ENCODE data around the gene ADAMTS18.

DNA sequence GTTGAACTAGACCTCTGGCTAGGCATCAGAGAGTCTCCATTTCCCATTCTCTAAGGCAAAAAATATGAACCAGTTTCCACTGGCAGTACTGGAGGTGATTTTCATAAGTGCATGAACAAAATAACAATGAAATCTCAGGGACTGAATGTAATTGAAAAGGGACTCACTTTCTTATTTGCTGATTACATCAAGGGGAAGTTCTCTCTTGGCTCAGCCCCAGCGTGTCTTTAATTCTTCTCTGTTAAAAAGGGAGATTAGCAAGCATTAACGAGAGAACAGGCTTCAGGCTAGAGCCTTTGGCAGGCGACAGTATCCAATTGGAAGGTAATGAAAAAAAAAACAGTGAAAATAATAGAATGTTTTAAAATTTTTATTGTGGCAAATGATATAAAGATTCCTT is 34.0 kb upstream of the ADAMTS18 start:
- no peak for TF ChIP-seq EZH2 (IDR thresholded peaks at IDR 0.05; ENCODE audit: borderline replicate concordance, low read depth, low read length, severe bottlenecking)
- TF ChIP-seq, protein P1, sequence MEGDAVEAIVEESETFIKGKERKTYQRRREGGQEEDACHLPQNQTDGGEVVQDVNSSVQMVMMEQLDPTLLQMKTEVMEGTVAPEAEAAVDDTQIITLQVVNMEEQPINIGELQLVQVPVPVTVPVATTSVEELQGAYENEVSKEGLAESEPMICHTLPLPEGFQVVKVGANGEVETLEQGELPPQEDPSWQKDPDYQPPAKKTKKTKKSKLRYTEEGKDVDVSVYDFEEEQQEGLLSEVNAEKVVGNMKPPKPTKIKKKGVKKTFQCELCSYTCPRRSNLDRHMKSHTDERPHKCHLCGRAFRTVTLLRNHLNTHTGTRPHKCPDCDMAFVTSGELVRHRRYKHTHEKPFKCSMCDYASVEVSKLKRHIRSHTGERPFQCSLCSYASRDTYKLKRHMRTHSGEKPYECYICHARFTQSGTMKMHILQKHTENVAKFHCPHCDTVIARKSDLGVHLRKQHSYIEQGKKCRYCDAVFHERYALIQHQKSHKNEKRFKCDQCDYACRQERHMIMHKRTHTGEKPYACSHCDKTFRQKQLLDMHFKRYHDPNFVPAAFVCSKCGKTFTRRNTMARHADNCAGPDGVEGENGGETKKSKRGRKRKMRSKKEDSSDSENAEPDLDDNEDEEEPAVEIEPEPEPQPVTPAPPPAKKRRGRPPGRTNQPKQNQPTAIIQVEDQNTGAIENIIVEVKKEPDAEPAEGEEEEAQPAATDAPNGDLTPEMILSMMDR (IDR thresholded peaks at IDR 0.05; ENCODE audit: borderline replicate concordance, extremely low read depth, low read length, poor library complexity, severe bottlenecking): no peak

Data from DND-41 (cell line).